Measurements from ENCODE around the gene SLC12A3.

Gene SLC12A3

GRCh38 chr16:56876048-56876447 is 11.0 kb downstream of the SLC12A3 start:
- no peak for TF ChIP-seq ZC3H10 (CRISPR knock-in tag; IDR thresholded peaks at IDR 0.05)
- TF ChIP-seq TSHZ2 (CRISPR knock-in tag; IDR thresholded peaks at IDR 0.05), result no peak
- TF ChIP-seq OSR1 (CRISPR knock-in tag; IDR thresholded peaks at IDR 0.05), result no peak
- TF ChIP-seq TOX (CRISPR knock-in tag; IDR thresholded peaks at IDR 0.05; ENCODE audit: borderline replicate concordance), result no peak
- no peak for TF ChIP-seq CSDC2 (CRISPR knock-in tag; IDR thresholded peaks at IDR 0.05)
- no peak for TF ChIP-seq ESRRG (CRISPR knock-in tag; IDR thresholded peaks at IDR 0.05)
- no peak for TF ChIP-seq ZNF565 (CRISPR knock-in tag; conservative IDR thresholded peaks at IDR 0.05; ENCODE audit: low read depth)
- no peak for TF ChIP-seq SNAI2 (CRISPR knock-in tag; IDR thresholded peaks at IDR 0.05)
- no peak for TF ChIP-seq PPARA (CRISPR knock-in tag; IDR thresholded peaks at IDR 0.05; ENCODE audit: borderline replicate concordance)
- TF ChIP-seq BACH2 (CRISPR knock-in tag; IDR thresholded peaks at IDR 0.05; ENCODE audit: borderline replicate concordance), result no peak
- TF ChIP-seq CREB5 (CRISPR knock-in tag; IDR thresholded peaks at IDR 0.05; ENCODE audit: low read depth), result no peak
- no peak for TF ChIP-seq RARB (CRISPR knock-in tag; IDR thresholded peaks at IDR 0.05)
- TF ChIP-seq ZNF70 (CRISPR knock-in tag; IDR thresholded peaks at IDR 0.05), result no peak
- TF ChIP-seq POU6F1 (CRISPR knock-in tag; IDR thresholded peaks at IDR 0.05; ENCODE audit: borderline replicate concordance, low read depth), result no peak
- TF ChIP-seq TCF4 (CRISPR knock-in tag; IDR thresholded peaks at IDR 0.05; ENCODE audit: borderline replicate concordance), result no peak
- TF ChIP-seq ZFP30 (CRISPR knock-in tag; IDR thresholded peaks at IDR 0.05), result no peak
- ATAC-seq, result no peak

GRCh38 chr16:56877486-56878182 is 12.6 kb downstream of the SLC12A3 start:
- no peak for ATAC-seq
- no peak for TF ChIP-seq PPARA (CRISPR knock-in tag; IDR thresholded peaks at IDR 0.05; ENCODE audit: borderline replicate concordance)
- TF ChIP-seq CSDC2 (CRISPR knock-in tag; IDR thresholded peaks at IDR 0.05), result no peak
- no peak for TF ChIP-seq ZNF8 (CRISPR knock-in tag; IDR thresholded peaks at IDR 0.05)
- TF ChIP-seq ZNF70 (CRISPR knock-in tag; IDR thresholded peaks at IDR 0.05), result no peak

- TF ChIP-seq BACH2 (CRISPR knock-in tag; IDR thresholded peaks at IDR 0.05; ENCODE audit: borderline replicate concordance) (no peak), RARB (CRISPR knock-in tag; IDR thresholded peaks at IDR 0.05) (no peak), ZNF8 (CRISPR knock-in tag; IDR thresholded peaks at IDR 0.05) (no peak)
- ATAC-seq, result no peak
These were observed 13.4 kb downstream of the SLC12A3 start for GRCh38 chr16:56878282-56878854.

GRCh38 chr16:56879276-56879675 is 14.3 kb downstream of the SLC12A3 start:
- no peak for ATAC-seq
- TF ChIP-seq SNAI2 (CRISPR knock-in tag; IDR thresholded peaks at IDR 0.05), result no peak
- TF ChIP-seq TOX (CRISPR knock-in tag; IDR thresholded peaks at IDR 0.05; ENCODE audit: borderline replicate concordance), result no peak
- no peak for TF ChIP-seq ZNF565 (CRISPR knock-in tag; conservative IDR thresholded peaks at IDR 0.05; ENCODE audit: low read depth)
- TF ChIP-seq ISL1 (CRISPR knock-in tag; IDR thresholded peaks at IDR 0.05), result no peak
- TF ChIP-seq PATZ1 (CRISPR knock-in tag; IDR thresholded peaks at IDR 0.05; ENCODE audit: borderline replicate concordance), result no peak
- no peak for TF ChIP-seq CSDC2 (CRISPR knock-in tag; IDR thresholded peaks at IDR 0.05)
- TF ChIP-seq ZNF70 (CRISPR knock-in tag; IDR thresholded peaks at IDR 0.05), result no peak
- no peak for TF ChIP-seq POU6F1 (CRISPR knock-in tag; IDR thresholded peaks at IDR 0.05; ENCODE audit: borderline replicate concordance, low read depth)
- TF ChIP-seq TSHZ2 (CRISPR knock-in tag; IDR thresholded peaks at IDR 0.05), result no peak
- no peak for TF ChIP-seq OSR1 (CRISPR knock-in tag; IDR thresholded peaks at IDR 0.05)
- no peak for TF ChIP-seq RARB (CRISPR knock-in tag; IDR thresholded peaks at IDR 0.05)
- TF ChIP-seq PPARA (CRISPR knock-in tag; IDR thresholded peaks at IDR 0.05; ENCODE audit: borderline replicate concordance), result no peak
- no peak for TF ChIP-seq ZFP3 (CRISPR knock-in tag; IDR thresholded peaks at IDR 0.05)

All from SK-N-SH treated with all-trans-retinoic acid at 6 μM for 48 hours (cell line).